Measurements from ENCODE around the gene SF3B4. TPM values are rescaled to one million over a fixed set of nuclear protein-coding genes. Genes with fewer than 3 reads are reported as not detected.

Gene SF3B4
- total RNA-seq, result 8.8 and 9.3 TPM in 2 replicates

GRCh38 chr1:149927563-149928400, at the start of gene SF3B4:
Gene SF3B4, minus strand, starts transcription at chr1:149927803. Its CDS starts 44 bp downstream, at chr1:149927759.

DNA sequence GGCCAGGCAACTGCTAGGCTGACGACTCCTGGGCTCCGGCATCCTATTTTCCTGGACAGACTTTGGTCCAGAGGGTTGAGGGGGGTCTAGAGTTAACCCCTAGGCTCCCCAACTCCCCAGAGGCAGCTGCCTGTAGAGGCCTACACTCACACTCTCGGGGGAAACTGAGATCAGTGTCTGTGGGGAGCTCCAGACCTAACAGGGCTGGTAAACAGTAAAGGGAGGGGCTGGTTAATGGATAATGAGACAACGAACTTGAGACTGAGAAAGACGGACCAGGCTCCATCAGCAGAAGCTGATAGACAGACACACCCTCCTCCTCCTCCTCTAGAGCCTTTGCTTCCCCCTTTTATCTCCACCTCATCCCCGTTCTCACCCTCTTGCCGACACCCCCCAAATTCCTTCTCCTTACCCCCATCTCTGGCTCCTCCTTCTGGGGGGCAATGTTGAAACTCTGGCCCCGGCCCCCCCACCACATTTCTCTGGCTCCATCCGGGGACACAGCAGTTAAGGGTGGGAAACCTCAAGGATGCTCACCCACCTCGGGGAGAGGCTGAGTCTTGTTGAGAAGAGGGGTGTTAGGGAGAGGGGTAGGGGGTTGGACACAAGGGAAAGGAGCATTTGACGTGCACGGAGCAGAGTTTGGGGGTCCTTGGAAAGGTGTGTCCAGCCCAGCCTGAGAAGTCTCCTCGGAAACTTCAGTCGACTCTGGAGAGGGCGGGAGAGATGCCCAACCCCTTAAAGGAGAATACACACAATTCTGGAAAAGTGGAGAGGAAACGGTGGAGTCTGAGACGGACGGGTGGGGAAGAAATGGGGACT, 8.8 kb upstream of the SF3B4 start, which contains the start of gene MTMR11:
Gene MTMR11, minus strand, starts transcription at position 710 of the 822 bp plus-strand sequence. Its CDS starts 232 bp downstream, at position 478.

GRCh38 chr1:149917571-149918144, 9.9 kb downstream of the SF3B4 start, which contains the start of gene SV2A:
Gene SV2A, minus strand, starts transcription at chr1:149917844. Its CDS starts 4,004 bp downstream, at chr1:149913840.

GRCh38 chr1:149899460-149900284, 27.9 kb downstream of the SF3B4 start, which contains the start of gene BOLA1:
Gene BOLA1, plus strand, starts transcription at chr1:149899568. Its CDS starts 492 bp downstream, at chr1:149900060.

Other genes starting within 250 kb of the SF3B4 start
- gene FCGR1A, start 145.1 kb downstream of the SF3B4 start, total RNA-seq, result not detected in 2 replicates
- 9.7 and 13.8 TPM in 2 replicates for gene BOLA1, start 28.2 kb downstream of the SF3B4 start, total RNA-seq
- gene SV2A, start 10.0 kb downstream of the SF3B4 start, total RNA-seq, result 2.3 and 4.9 TPM in 2 replicates
- gene MTMR11, start 9.1 kb upstream of the SF3B4 start, total RNA-seq, result 3.9 and 4.9 TPM in 2 replicates
- 9.7 and 14.0 TPM in 2 replicates for gene OTUD7B, start 82.9 kb upstream of the SF3B4 start, total RNA-seq
- gene VPS45, start 140.0 kb upstream of the SF3B4 start, total RNA-seq, result 23.1 and 32.5 TPM in 2 replicates
- 48.4 and 50.2 TPM in 2 replicates for gene PLEKHO1, start 222.1 kb upstream of the SF3B4 start, total RNA-seq

Data from epithelial cell of umbilical artery (primary cell).